HFF-Myc (cell line): ENCODE results near the gene WDR38.

Experiments
- DNase-seq: peaks from one replicate; pipeline ENCODE4 v3.0.0-alpha.2; 2011; ENCODE audit warnings: low read depth; ENCODE audit errors: extremely low read depth
- H3K4me3 ChIP-seq: replicated peaks from 2 replicates; pipeline ENCODE4 v1.5.1; 2011; ENCODE audit warnings: low read depth, mild to moderate bottlenecking, control low read depth, low read length
- CTCF ChIP-seq: IDR thresholded peaks from 2 replicates; pipeline ENCODE4 v1.5.1; 2012; ENCODE audit warnings: mild to moderate bottlenecking, low read depth, low read length, control low read depth; ENCODE audit errors: missing control alignments

Gene WDR38

GRCh38 chr9:124882231-124882630 lies 29.0 kb downstream of the WDR38 start:
- no peak for DNase-seq
- H3K4me3 ChIP-seq: no peak overlapping the region
- no peak for TF ChIP-seq CTCF

GRCh38 chr9:124884376-124884775 lies 31.1 kb downstream of the WDR38 start:
- no peak overlapping the region for H3K4me3 ChIP-seq
- no peak for DNase-seq
- TF ChIP-seq CTCF: no peak

- no peak for DNase-seq
- TF ChIP-seq CTCF: no peak
- H3K4me3 ChIP-seq: no peak overlapping the region
These were observed 32.3 kb downstream of the WDR38 start for GRCh38 chr9:124885551-124885950.

- TF ChIP-seq CTCF: no peak
- DNase-seq: no peak
- H3K4me3 ChIP-seq: no peak overlapping the region
These were observed 33.2 kb downstream of the WDR38 start for GRCh38 chr9:124886461-124886860.

GRCh38 chr9:124886866-124887492 lies 33.7 kb downstream of the WDR38 start:
- no peak for DNase-seq
- H3K4me3 ChIP-seq: no peak overlapping the region
- TF ChIP-seq CTCF: no peak

- no peak for TF ChIP-seq CTCF
- DNase-seq: no peak
- H3K4me3 ChIP-seq: no peak overlapping the region
These were observed 34.6 kb downstream of the WDR38 start for GRCh38 chr9:124887832-124888231.

GRCh38 chr9:124889006-124889405 lies 35.7 kb downstream of the WDR38 start:
- TF ChIP-seq CTCF: no peak
- H3K4me3 ChIP-seq: no peak overlapping the region
- no peak for DNase-seq
